HCT116 (cell line): ENCODE results near the gene FHIT.

Experiments used
- CTCF ChIP-seq, 3 experiments: fragments of 200-600 bp in 1 of 3; sonication (generic) in 1 of 3; IDR thresholded peaks in 2 of 3; conservative IDR thresholded peaks in 1 of 3; 2 replicates each; pipeline ENCODE4 v1.5.1; 2012 to 2017; ENCODE audit warnings: low read depth in 2 of 3, low read length in 2 of 3, antibody characterized with exemption in 1 of 3, borderline replicate concordance in 1 of 3, control low read depth in 1 of 3, mild to moderate bottlenecking in 1 of 3, mixed read lengths in 1 of 3, mixed run types in 1 of 3, moderate library complexity in 1 of 3; ENCODE audit not compliant: insufficient read depth in 1 of 3
- EGR1 ChIP-seq: IDR thresholded peaks from 2 replicates; pipeline ENCODE4 v1.6.1; 2012; ENCODE audit warnings: low read depth
- MAX ChIP-seq: IDR thresholded peaks from 2 replicates; pipeline ENCODE4 v1.6.1; 2012
- POLR2A ChIP-seq: IDR thresholded peaks from 2 replicates; pipeline ENCODE4 v1.7.0; 2011; ENCODE audit warnings: borderline replicate concordance; ENCODE audit not compliant: insufficient read depth, insufficient read length; ENCODE audit errors: extremely low read depth
- RAD21 ChIP-seq: IDR thresholded peaks from 2 replicates; pipeline ENCODE4 v1.6.1; 2012; ENCODE audit warnings: low read depth, mild to moderate bottlenecking
- ZFX ChIP-seq: fragments of 450-650 bp; IDR thresholded peaks from 2 replicates; pipeline ENCODE4 v1.6.1; 2017

- TF ChIP-seq EGR1, result no peak
- TF ChIP-seq MAX, result peak; percentile 47; the same call in 1 of the 2 replicates
- TF ChIP-seq RAD21, result peak; percentile 23; the same call in 1 of the 2 replicates
- TF ChIP-seq CTCF (IDR thresholded peaks at IDR 0.05 in 2 of 3, conservative IDR thresholded peaks at IDR 0.05 in 1 of 3; ENCODE audit: borderline replicate concordance in 1 of 3, insufficient read depth in 1 of 3, low read depth in 2 of 3, low read length in 2 of 3), result no peak
- TF ChIP-seq POLR2A, result no peak
- TF ChIP-seq ZFX, result no peak
Measured at GRCh38 chr3:59818033-59818918, 1433.0 kb downstream of the FHIT start.
